HG03442 (cell line): ENCODE results near the gene ASAP2.
"Not testable (repeated sequence)": the region's sequence is repeated elsewhere in the genome, so short reads cannot be mapped to it uniquely, and the experiment has no call there.

Source experiments
- ATAC-seq: cut with Tn5 transposase; IDR thresholded peaks from one replicate; pipeline ENCODE4 v1.9.1; 2021; ENCODE audit warnings: mild to moderate bottlenecking, moderate library complexity; ENCODE audit not compliant: unreplicated experiment

ASAP2 gene

DNA sequence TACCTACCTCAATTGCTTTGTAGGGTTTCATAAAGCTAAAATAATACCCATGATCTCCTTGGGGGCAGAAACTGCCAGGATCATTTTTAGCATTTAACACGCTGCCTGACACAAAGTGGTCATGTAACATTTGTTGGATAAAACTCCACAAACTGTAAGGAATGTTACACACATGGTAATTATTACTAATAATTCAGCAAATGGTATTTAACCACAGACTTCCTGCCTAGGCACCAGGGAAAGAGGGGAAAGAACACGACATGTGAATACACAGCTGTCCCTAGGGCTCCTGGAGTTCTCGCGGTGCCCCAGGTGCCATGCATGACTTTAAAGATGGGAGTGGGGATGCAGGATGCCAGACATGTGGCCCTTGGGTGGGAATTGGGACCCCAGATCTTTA, 43.5 kb downstream of the ASAP2 start:
- ATAC-seq = no peak

DNA sequence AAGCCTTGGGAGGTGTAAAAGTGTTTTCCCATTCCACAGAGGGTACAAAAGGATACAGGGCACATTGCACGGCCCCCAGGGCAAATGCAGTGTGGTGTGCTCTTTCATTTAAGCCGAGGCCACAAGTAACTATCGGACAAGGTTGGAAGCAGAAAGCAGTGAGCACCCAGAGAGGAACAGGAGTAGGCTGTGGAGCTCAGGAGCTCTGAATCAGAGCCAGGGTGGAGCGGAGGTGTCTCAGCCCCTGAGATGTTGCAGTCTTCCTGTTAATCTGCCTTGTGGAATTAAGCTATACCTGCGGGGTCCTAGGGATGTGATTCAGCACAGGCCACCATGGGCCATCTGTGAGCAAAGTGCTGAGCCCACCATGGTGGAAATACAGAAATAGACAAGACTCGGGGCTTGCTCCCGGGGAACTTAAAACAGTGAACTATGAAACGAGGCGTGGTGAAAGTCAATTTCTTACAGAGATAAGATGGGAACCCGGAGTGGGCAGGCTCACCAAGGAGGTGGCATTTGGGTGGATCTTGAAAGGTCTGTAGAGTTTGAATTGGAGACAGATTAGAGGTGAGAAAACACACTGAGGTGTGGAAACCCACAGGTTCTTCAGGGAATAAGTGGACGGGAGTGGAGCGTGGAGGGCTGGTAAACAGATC, 44.0 kb downstream of the ASAP2 start:
- ATAC-seq = no peak

DNA sequence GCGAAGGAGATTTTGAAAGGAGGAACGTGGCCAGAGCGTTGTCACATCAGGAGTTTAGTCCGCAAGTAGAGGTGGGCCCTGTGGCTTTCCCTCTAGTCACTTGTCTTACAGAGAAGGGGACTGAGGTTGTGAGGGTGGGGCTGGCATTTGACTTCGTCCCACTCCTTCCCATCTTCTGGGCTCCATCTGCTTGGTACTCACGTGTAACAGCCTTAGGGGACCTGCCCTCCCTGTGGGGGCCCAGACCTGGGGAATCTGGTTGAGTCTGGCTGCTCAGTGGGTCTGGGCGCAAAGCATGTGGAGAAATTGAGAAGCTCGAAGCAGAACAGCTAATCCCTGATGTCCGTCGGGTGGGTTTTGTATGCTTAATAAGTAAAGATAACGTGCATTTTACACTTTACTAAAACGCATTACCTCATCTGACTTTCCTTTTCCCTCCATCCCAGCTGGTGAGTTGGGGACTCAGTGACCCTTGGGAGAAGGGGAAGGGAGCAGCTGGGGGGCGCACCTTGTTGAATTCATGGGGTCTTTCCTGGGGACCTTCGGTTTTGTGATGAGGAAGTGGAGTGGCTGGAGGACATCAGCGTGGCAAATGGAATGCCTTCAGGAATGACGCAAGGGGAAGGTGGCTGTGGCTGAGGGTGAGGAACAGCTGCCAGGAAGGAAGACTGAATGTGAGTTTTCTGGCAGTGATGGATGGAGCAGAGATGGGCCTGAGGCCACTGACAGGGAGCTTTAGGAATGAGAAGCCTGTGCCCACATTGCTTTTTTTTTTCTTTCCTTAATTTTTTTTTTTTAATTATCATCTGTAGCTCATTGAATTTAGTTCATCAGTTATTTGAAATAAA, 44.8 kb downstream of the ASAP2 start:
- no peak for ATAC-seq

DNA sequence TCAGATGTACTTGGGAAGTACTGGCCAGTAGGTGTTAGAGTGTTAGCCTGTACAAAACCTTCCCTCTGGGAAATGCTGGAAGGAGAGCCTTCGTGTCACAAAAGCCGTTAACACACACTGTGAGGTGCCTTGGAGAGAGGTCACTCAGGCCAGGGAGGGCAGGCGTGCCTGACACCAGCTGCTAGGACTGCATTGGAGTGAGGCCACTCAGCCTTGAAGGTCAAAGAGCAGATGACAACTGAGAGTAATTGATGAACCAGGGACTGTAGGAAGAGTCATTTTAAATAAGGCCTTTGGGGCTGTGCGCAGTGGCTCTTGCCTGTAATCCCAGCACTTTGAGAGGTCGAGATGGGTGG, 45.4 kb downstream of the ASAP2 start:
- ATAC-seq = no peak

DNA sequence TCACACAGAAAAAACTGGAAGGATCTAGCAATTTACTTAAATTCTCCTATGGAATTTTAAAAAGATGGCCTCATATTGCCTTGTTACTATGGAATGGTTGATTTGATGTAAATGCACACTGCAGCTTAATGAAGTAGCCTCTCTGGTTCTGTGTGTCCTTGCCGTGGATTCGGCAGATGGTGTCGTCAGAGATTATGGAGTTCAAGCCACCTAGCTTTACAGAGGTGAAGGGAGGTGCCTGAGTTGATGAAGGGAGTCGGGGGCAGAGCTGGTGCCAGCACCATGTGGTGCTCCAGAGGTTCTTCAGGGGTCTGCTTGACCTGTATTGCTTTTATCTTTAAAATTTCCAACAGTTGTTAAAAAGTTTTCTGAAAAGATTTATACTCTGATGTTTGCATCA, 48.8 kb downstream of the ASAP2 start:
- no peak for ATAC-seq

DNA sequence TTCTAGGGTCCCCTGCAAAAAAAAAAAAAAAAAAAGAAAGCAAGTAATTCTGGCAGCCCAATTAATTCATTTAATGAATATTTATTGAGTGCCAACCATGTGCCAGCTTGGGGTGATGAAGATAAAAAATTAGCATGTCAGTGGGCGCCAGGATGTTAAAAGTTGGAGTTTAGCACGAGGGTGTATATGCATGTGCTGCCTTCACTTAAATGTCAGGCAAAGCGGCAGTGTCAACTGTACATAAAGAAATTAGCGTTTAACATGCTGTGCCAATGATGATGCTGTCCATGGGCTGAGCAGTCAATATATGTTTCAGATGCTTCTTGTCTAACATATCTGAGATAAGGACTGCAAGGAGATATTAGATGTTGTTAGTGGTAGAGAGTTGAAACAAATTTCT, 49.5 kb downstream of the ASAP2 start:
- no peak for ATAC-seq

DNA sequence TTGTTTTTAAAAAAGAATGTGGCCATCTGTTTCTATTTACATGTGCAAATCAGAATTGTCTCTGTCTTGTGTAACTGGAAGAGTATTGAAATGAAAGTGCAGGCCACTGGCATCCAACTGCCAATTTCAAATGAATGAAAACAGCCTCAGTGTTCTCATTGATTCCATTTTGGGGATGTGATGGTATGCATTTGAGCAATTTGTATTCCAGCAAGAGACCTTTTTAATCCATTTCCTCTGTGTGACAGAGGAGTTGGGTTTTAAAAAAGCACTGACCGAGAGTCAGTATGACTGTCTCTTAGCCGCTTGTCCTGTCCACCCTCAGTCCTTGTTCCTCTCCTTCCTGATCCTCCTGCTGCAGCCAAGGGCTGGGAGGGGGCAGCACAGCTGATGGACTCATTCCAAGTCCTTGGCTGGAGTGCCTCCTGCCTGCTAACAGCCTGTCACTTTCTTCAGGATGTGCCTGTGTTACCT, 50.0 kb downstream of the ASAP2 start:
- no peak for ATAC-seq

DNA sequence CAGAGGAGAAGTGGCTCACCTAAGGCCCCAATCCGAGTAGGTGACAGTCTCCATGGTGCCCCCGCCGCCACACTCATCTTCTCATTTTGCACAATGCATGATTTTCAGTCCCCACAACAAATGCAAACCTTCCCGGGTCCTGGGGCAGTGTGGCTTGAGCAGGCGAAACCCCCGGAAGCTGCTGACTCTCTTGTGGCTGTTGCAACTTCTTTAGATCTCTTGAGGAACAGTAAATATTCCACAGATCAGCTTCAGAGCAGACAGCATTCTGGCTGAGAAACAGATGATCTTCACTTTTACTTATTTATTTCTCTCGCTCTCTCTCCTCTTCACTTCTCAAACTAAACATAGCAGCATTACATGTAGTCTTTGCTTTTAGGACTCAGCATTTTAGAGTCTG, 51.9 kb downstream of the ASAP2 start:
- no peak for ATAC-seq

DNA sequence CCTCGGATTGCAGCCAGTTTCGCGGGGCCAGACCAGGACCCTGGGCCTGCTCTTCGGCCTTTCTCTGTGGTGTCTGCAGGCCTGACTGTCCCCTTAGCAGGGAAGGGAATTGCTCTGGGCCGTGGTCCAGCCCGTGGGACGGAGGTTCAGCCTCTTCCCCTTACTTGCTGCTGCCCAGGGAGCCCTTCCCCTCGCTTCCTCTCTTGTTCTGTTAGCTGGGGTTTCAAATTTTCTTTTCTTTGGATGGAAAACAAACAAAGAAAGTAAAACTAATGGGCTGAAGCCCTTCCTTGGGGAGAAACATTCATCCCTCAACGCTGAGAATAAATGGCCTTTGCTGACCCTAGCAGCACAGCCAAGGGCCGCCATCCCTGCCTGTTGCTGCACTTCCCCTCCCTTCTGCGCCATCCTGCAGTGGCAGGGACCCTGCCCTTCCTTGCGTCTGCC, 52.4 kb downstream of the ASAP2 start:
- ATAC-seq = no peak

DNA sequence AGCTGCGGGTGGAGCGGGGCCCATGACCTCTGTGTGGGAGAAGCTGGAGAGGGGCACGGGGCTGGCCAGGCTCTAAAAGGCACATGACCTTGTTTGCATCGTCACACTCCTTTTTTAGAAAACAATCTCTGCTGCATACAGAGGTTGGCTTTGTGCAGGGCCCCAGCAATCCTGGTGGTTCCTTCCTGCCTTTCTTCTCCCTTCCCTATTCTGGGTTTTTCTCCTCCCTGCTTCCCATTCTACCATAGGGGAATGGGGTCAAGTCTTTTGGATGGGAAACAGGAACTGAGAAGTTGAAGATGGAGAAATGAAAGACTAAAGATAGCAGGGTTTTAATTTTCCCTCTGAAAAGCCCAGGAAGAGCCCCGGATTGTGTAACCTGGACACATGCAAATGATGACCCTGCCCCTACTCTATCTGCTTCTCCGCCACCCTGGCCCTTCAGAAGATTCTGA, 53.9 kb downstream of the ASAP2 start:
- no peak for ATAC-seq

DNA sequence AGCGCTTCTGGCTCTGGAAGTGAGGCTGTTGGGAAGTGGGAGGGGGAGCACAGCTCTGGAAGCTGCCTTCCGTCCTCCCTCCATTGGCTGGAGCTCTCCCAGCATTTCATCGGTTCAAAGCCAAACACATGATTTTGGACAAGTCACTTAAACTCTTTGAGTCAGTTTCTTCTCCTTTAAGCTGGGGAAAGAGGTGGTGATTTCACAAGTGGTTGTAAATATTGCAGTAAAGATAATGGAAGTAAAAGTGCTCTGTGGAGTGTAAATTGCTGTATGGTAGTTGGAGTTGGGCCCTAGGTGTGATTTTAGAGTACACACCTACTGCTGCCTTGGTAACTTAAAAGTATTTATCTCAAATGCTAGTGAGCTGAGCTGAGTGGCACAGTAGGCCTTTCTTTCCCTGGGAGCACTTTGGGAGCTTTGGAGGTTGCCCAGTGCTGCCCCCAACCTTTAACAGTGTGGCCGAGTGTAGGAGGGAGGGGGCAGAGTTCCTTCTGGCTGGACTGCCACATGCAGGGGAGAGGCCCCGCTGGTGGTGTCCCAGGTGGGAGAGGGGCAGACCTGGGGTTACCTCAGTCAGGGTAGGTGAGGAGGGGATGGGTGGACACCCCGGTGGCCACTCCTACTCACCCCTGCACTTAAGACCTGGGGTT, 54.7 kb downstream of the ASAP2 start:
- ATAC-seq = no peak

DNA sequence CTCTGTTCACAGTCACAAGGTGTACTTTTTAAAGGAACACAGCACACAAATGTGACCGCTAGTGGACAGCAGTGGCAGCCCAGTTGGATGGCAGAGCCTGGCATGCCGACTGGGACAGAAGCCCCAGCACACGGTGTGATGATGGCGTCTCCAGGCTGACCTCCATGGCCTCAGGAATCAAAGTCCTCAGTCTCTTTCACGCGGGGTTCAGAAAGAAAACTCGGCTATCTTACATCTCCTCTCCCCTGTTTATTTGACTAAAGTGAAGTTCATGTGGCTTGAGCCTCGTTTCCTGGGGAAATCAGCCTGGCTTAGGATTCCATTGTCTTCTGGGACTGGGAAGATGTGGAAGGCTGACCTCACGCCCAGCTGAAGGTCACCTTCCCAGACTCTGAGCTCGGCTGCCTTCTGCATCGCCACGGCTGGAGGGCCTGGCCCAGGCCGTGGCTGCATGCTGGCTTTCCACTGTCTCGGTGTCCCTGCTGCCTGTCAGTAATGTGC, 56.1 kb downstream of the ASAP2 start:
- no peak for ATAC-seq

DNA sequence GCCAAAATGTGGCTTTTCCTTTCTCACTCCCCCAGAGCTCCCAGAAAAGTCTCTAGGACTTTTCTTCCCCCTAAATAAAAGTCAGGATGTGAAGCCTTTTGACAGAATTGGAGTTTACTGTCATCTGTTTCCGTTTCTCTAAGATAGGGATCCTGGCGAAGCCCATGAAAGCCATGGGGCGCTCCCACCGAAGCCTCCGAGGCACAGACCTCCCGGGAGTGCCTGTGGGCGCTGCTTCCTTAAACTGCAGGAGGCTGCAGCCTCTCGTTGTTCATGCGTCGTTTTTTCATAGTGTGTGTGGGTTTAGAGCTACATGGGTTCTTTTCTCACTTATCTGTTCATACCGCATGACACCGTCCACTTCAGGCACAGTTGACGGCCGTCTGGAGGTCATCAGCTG, 56.8 kb downstream of the ASAP2 start:
- no peak for ATAC-seq

DNA sequence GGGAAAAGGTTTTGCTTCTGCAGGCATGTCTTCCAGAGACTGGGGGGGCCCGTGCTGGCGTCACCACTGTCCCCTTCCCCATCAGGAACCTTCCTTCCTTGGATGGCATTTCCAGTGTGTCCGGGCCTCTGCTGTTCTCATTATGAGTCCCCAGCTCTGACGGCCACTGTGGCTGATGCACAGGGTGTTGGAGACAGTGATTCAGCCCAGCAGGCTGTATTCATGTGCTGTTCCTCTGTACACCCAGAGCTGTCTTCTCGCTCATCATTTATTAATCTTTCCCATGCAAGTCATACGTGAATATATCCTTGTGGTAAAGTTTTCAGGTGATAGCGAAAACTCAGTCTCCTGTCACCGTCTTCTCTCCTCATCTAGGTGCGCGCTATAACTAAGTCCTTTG, 57.7 kb downstream of the ASAP2 start:
- ATAC-seq = no peak

DNA sequence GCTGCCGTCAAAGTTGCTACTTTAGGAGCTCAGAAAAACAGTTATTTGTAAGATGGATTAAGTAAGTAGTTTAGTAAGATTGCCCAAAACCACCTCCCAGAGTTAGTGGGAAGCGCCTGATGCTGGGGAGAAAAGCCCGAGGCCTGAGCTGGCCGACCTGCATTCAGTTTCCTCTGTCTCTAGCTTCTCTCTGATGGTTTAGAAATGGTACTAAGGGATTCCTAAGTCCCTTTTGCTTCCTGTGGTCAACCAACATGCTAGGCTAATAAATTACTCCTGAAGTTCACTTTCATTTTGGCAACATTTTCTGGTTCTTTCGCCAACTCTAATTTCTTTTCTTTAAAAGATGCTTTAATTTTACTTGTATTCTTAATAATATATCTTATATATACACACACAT, 60.1 kb downstream of the ASAP2 start:
- no peak for ATAC-seq

DNA sequence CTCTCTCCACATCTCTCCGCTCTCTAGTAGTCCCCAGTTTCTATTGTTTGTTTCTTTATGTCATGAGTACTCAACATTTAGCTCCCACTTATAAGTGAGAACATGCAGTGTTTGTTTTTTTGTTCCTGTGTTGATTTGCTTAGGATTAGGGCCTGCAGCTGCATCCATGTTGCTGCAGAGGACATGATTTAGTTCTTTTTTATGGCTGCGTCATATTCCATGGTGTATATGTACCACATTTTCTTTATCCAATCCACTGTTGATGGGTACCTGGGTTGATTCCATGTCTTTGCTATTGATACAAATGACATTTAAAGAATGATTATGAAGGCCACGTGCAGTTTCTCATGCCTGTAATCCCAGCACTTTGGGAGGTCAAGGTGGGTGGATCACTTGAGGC, 60.7 kb downstream of the ASAP2 start:
- not testable (repeated sequence) for ATAC-seq

DNA sequence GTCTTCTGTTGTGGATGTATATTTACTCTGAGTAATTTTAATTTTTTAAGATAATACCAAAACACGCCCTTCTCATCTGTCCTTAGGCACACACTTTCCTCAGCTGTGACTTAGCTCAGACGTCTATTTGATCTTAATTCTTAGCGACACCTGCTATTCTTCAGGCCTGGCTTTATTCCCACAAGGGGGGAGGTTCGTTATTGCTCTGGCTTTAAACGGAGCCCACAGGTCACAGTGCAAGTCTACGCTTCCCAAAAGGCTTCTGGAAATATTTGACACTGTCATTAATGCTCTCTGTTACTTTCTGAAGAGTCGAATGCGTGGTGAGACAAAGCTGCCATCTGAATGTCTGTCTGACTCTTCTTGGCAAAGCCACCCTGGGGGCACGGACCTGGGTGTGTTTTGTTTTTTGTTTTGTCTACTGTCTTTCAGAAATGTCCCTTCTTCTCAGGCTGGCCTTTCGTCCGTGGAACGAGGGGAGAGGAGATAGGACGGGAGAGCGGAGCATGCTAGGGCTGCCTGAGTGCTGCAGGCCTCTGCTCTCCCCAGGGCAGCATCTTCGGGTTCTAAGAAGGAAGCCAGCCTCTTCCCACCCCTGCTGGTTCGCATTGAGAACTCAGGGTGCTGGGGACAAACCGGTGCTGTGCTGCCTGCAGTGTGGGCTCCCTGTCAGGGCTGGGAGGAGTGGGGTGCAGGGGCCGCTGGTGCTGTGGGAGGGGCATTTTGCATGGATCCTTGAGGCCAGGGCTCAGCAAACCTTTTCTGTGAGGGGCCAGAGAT, 61.9 kb downstream of the ASAP2 start:
- ATAC-seq = no peak

DNA sequence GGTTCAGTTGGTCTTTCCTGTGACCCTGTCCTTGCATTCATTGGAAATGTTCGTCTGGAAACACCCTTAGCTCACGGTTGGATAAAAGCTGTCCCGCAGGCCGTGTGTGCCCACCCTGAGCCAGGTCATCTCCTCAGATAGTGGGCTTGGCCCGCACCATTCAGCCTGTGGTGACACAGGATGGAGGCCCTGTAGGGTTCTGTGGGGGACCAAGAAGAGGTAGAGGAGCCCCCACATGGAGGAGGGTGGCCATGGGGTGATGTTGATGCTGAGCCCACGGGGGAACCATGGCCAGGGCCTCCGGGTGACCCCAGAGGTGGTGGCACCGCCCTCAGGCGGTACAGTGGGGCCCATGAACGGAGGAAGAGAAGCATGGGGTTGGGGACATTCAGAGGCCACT, 62.7 kb downstream of the ASAP2 start:
- no peak for ATAC-seq

DNA sequence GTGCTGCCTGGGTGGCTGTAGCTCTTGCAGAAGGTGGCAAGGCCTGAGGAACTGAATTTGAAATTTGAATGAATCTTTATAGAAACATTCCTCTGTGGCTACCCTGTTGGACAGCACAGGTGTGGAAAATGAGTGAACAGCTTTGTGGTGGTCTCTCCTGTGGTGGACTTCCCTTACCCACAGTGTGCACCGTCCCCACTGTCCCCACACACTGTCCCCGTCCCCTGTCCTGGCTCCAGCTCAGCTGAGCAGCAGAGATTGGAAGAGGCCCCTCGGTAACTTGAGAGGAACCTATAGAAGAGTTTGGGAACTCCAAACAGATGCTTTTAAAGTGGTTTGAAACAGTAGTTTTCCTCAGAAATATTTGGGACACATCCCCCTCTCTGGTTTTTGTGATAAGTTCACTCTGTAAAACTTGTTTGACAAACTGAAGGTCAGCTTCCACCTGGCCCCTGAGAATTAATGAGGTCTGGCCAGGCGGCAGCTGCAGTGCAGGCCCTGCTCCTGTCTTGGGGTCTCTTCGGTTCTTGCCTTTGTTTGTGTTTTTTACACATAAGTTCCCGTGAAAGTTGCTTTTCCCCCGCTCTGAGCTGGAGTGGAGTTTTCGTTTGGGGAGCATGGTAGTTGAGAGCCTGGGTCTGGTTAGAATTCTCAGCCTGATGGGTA, 63.2 kb downstream of the ASAP2 start:
- ATAC-seq = no peak

DNA sequence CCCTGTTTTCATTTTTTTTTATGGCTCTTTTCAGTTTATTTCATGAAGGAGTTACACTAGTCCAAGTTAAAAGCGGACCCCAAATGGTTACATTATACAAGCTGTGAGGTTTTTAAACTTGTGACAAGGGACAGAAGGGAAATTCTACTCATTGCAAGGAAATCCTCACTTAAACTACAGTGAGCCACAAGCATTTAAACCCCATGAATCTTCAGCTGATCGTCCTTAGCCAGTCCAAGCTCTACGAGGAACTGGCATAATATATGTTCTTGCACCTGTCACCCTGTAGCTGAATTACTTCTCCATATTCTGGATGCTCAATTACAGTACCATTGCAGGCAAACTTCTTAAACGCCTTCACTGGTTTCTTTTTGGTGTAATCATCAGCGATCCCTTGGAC, 64.5 kb downstream of the ASAP2 start:
- ATAC-seq = no peak
